ENCODE results near the gene SH3TC1.

The SH3TC1 gene

DNA sequence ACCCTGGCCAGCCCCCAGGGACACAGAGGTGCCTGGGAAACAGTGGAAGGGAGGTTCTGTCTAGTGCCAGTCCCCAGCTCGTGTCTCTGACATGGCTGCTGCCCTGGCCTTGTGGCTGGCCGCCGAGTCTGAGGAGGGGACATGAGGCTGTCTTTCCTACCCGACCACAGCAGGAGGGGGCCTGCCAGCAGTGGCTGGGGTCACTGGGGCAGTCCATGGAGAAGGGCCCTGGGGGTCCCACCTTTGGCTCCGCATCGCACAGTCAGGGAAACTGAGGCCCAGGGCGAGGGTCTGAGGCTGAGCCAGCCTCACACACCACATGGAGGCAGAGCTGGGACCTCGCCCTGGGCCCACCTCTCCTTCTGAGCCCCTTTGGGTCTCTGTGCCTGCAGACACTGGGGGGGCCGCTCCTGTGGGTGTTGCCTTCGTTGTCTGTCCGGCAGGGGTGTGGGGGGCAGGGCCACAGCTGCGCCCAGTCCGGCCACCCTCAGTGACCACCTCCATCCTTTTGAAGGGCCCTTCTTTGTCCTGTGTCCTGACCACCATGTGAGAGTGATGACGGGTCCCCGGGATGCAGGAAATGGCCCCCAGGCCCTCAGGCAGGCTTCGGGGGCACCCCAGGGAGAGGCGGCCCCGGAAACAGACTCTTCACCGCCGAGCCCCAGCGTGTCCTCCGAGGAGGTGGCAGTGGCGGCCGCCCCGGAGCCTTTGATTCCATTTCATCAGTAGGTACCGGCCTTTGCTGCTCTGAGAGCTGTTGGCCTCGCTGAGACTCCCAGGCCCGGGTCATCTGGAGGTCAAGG is 17.6 kb downstream of the SH3TC1 start:
- TF ChIP-seq, protein P1, sequence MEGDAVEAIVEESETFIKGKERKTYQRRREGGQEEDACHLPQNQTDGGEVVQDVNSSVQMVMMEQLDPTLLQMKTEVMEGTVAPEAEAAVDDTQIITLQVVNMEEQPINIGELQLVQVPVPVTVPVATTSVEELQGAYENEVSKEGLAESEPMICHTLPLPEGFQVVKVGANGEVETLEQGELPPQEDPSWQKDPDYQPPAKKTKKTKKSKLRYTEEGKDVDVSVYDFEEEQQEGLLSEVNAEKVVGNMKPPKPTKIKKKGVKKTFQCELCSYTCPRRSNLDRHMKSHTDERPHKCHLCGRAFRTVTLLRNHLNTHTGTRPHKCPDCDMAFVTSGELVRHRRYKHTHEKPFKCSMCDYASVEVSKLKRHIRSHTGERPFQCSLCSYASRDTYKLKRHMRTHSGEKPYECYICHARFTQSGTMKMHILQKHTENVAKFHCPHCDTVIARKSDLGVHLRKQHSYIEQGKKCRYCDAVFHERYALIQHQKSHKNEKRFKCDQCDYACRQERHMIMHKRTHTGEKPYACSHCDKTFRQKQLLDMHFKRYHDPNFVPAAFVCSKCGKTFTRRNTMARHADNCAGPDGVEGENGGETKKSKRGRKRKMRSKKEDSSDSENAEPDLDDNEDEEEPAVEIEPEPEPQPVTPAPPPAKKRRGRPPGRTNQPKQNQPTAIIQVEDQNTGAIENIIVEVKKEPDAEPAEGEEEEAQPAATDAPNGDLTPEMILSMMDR (conservative IDR thresholded peaks at IDR 0.05; ENCODE audit: control insufficient read depth, insufficient read depth, low read depth, low read length) = no peak
- H3K4me3 ChIP-seq (ENCODE audit: control insufficient read depth, low read depth, low read length) = no peak overlapping the region
- DNase-seq (ENCODE audit: low read depth) = no peak

DNA sequence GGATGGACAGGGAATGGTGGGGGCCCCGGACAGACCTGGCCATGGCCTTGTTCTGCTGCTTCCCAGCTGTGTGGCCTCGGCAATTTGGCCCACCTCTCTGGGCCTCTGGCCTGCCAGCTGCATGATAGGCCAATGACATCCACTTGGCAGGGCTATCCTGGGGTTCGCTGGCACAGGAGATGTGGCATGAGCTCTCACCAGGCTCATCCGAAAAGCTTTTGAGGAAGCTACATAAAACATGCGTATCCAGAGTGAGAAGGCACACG is 18.1 kb downstream of the SH3TC1 start:
- TF ChIP-seq, protein P1 (conservative IDR thresholded peaks at IDR 0.05; ENCODE audit: control insufficient read depth, insufficient read depth, low read depth, low read length) = no peak
- no peak for DNase-seq (ENCODE audit: low read depth)
- no peak overlapping the region for H3K4me3 ChIP-seq (ENCODE audit: control insufficient read depth, low read depth, low read length)

DNA sequence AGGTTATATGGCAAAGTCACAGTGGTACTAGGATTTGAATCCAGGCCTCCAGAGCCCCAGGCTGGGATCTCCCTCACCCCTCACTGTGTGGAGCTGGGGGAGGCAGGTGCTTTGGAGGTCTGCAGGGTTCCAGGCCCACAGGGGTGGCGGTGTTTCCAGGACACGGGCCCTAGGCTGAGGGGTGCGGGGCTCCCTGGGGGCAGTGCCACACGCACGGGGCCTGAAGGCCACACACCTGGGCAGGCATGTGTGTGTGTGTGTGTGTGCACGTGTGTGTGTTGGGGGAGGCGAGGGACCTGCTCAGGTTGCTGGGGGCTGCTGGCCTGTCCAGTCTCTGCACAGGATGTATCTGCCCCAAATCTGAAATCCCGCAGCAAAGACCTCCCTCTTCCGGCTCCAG is 18.8 kb downstream of the SH3TC1 start:
- DNase-seq (ENCODE audit: low read depth) = no peak
- TF ChIP-seq, protein P1 (conservative IDR thresholded peaks at IDR 0.05; ENCODE audit: control insufficient read depth, insufficient read depth, low read depth, low read length) = no peak
- H3K4me3 ChIP-seq (ENCODE audit: control insufficient read depth, low read depth, low read length) = no peak overlapping the region

DNA sequence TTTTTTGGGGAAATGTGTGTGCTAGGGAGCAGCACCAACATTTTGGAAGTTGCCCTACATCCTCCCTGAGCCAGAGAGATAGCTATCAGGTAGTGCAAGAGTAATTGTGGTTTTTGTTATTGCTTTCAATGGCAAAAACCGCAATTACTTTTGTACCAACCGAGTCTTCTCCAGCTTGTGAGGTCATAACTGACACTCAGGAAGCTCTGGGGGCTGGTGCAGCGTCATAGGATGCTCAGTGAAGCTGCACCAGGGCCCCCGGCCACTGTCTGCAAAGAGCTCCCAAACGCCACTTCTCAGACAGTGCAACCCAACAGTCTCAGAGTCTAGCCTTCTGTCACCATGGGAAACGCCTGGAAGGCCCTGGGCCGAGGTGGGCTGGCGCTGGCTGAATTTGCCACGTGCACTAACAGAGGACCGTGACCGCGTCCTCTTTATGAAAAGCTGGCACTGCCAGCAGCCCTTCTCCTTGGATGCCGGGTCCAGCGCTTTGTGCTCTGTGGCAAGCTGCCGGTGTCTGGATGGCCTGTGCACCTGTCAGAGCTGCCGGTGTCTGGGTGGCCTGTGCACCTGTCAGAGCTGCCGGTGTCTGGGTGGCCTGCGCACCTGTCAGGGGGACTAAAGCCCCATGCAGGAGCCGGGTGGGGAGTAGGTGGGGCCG is 19.4 kb downstream of the SH3TC1 start:
- TF ChIP-seq, protein P1 (conservative IDR thresholded peaks at IDR 0.05; ENCODE audit: control insufficient read depth, insufficient read depth, low read depth, low read length) = no peak
- no peak for DNase-seq (ENCODE audit: low read depth)
- no peak overlapping the region for H3K4me3 ChIP-seq (ENCODE audit: control insufficient read depth, low read depth, low read length)

DNA sequence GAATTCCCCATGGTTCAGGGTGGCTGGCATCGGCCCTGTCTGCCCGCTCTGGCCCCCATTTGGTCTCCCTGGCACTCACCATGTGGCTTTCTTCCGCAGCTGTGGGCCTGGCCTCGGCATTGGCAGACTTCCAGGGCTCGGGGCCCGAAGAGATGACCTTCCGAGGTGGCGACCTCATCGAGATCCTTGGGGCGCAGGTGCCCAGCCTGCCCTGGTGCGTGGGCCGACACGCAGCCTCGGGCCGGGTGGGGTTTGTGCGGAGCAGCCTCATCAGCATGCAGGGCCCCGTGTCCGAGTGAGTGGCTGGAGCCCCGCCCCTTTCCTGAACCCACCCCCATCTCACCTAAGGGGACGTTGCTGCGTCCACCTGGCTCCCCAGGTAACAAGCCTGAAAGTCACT is 20.1 kb downstream of the SH3TC1 start:
- no peak overlapping the region for H3K4me3 ChIP-seq (ENCODE audit: control insufficient read depth, low read depth, low read length)
- TF ChIP-seq, protein P1 (conservative IDR thresholded peaks at IDR 0.05; ENCODE audit: control insufficient read depth, insufficient read depth, low read depth, low read length) = no peak
- no peak for DNase-seq (ENCODE audit: low read depth)

DNA sequence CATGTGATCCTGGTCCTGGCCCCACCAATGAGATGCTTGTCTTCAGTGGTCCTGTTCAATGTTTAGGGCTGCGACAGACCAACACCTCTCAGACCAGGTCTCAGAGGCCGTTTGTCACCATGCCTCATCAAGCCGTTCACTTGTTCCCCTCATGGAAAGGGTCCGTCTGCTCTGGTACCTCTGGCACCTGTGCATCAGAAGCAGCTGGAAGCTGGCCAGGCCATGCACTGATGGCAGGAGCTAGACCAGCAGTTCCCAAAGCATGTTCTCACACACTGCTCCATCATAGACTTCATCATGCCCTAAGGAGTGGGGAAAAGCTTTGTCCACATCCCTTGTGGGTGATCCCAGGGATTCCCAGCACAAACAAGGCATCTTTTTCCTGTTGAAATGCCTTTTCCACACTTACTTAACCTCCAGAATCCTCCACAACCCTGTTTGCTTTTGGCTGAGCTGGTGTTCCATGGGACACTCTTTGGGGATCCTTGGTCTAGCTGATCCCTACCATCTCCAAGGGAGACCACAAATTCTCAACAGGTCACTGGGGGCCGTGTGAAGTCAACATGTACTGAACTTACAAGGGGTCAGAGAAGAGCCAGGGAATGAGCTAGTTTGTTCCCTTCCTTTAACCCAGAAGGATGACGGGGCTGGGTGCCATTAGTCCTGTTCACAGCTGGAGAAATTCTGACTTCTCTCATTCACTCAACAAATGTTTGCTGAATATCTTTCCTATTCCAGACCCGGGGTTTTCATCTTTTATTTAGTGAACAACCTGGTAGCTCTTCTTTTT is 21.8 kb downstream of the SH3TC1 start:
- TF ChIP-seq, protein P1 (conservative IDR thresholded peaks at IDR 0.05; ENCODE audit: control insufficient read depth, insufficient read depth, low read depth, low read length) = no peak
- no peak overlapping the region for H3K4me3 ChIP-seq (ENCODE audit: control insufficient read depth, low read depth, low read length)
- DNase-seq (ENCODE audit: low read depth) = no peak

All from fibroblast of mammary gland (primary cell).